Adrenal gland (tissue), 12 donors: Measurements from ENCODE around the gene SPRED2. TPM values are rescaled to one million over a fixed set of nuclear protein-coding genes. Genes with fewer than 3 reads are reported as not detected.

Experiments used
- DNase-seq, 7 donors: peaks; one replicate each; pipeline ENCODE4 v3.0.0-alpha.2; 2019 to 2020
- H3K27ac ChIP-seq, 5 donors: fragments of 200-600 bp; sonication (generic) in 4 of 5; 1 replicate in 3 of 5; 2 replicates in 2 of 5; pipeline versions ENCODE4 v1.5.1 to v1.8.0; 2016 to 2020; ENCODE audit warnings: mild to moderate bottlenecking in 1 of 5
- H3K27me3 ChIP-seq: fragments of 200-600 bp; 2 replicates; pipeline ENCODE4 v1.8.0; 2021
- H3K36me3 ChIP-seq, 2 donors: fragments of 200-600 bp; replicated peaks in 1 of 2; 1 replicate in 1 of 2; 2 replicates in 1 of 2; pipeline versions ENCODE4 v1.5.1 to v1.8.0; 2018 to 2022
- H3K4me1 ChIP-seq, 2 donors: fragments of 200-600 bp; replicated peaks in 1 of 2; 1 replicate in 1 of 2; 2 replicates in 1 of 2; pipeline versions ENCODE4 v1.5.1 to v1.8.0; 2018 to 2021
- H3K4me3 ChIP-seq, 4 donors: fragments of 200-600 bp; sonication (generic) in 3 of 4; one replicate each; pipeline ENCODE4 v1.5.1; 2016 to 2018
- H3K9me3 ChIP-seq, 3 donors: fragments of 200-600 bp; sonication (generic) in 1 of 3; replicated peaks in 1 of 3; 1 replicate in 2 of 3; 2 replicates in 1 of 3; pipeline versions ENCODE4 v1.5.1 to v1.8.0; 2016 to 2021
- CTCF ChIP-seq, 6 experiments: fragments of 450-650 bp in 4 of 6; fragments of 200-600 bp in 2 of 6; sonication (generic) in 1 of 6; IDR thresholded peaks; 1 replicate in 5 of 6; 2 replicates in 1 of 6; pipeline versions ENCODE4 v1.5.1 to v1.8.0; 2016 to 2021; ENCODE audit warnings: antibody characterized with exemption in 6 of 6, mild to moderate bottlenecking in 2 of 6, moderate library complexity in 1 of 6
- POLR2A ChIP-seq, 2 donors: fragments of 450-650 bp; IDR thresholded peaks; one replicate each; pipeline ENCODE4 v1.6.1; 2017; ENCODE audit warnings: antibody characterized with exemption in 2 of 2, mild to moderate bottlenecking in 2 of 2, moderate library complexity in 1 of 2
- WGBS, 4 donors: extraction: QIAGEN DNeasy Blood & Tissue Kit in 2 of 4; methylation state at CpG; one replicate each; pipeline versions ENCODE4 v1.1.5 to v1.1.7; 2013 to 2017; 5-methylcytosine and 5-hydroxymethylcytosine counted together
- intact Hi-C, 2 donors: fragments of 100-400 bp; cut with DNase I; formaldehyde crosslinking; loops; one replicate each; pipeline versions ENCODE4 v1.14.1 to v1.15.0; 2022 to 2023
- polyA plus RNA-seq, 3 donors: library from polyadenylated mRNA; stranded (reverse); fragments of 200-250 nt in 2 of 3; fragments of 350-450 nt in 1 of 3; fragmentation: Illumina TruSeq in 1 of 3; extraction: RNeasy Lipid Tissue Mini Kit (QIAGEN cat#74804) in 1 of 3; gene quantifications; one replicate each; pipeline ENCODE4 v1.2.3, GENCODE V29; 2013 to 2014
- total RNA-seq, 9 donors: library from RNA; depleted of rRNA in 4 of 9; stranded (reverse); fragments of >200 nt in 4 of 9; fragments of 120-200 nt in 1 of 9; fragmentation: NEBNext Ultra II Directional in 1 of 9; extraction: Animal tissue kit (Norgen Biotek cat#: 25700) in 1 of 9; gene quantifications; one replicate each; pipeline versions ENCODE4 v1.1.0 to v1.2.4, GENCODE V29; 2013 to 2023
- donor health status: healthy with polysubstance abuse.
- donor health status: Bipolar disorder and iron deficiency.
- donor health status: DM: yes; HTN: yes; CAD: no.
- donor health status: DM: no; HTN: no; CAD: no.
- donor health status: DM: no; HTN: no; CAD: no.
- donor health status: DM: yes; HTN: yes; CAD: no.

Gene SPRED2
- total and polyA plus RNA-seq, 12 donors: 5.2 to 28.4 (median 16.0) TPM

- H3K9me3 ChIP-seq: no peaks in the 10 kb centered on the region
- H3K36me3 ChIP-seq: no peaks in the 10 kb centered on the region
- DNase-seq: no peak
- intact Hi-C loops: no loop called here
- no peak overlapping the region for H3K27ac ChIP-seq
- 93 to 95% (median 94%) methylated on average over 9 of the region's 9 CpGs for WGBS, 4 donors
- H3K4me1 ChIP-seq: peaks cover 9 to 23% of the 10 kb centered on the region in 2 donors
- no peak overlapping the region for H3K4me3 ChIP-seq
- no peaks in the 10 kb centered on the region for H3K27me3 ChIP-seq
- TF ChIP-seq CTCF (IDR thresholded peaks at IDR 0.05) (no peak), POLR2A (IDR thresholded peaks at IDR 0.05) (no peak)
Measured at GRCh38 chr2:65297544-65297943, 134.9 kb downstream of the SPRED2 start.

GRCh38 chr2:65296971-65297370 is 135.4 kb downstream of the SPRED2 start:
- intact Hi-C loops: no loop called here
- Histone ChIP-seq H3K36me3 (no peaks in the 10 kb centered on the region), H3K9me3 (no peaks in the 10 kb centered on the region), H3K4me1 (peaks cover 9 to 23% of the 10 kb centered on the region in 2 donors), H3K27ac (no peak overlapping the region), H3K4me3 (no peak overlapping the region), H3K27me3 (no peaks in the 10 kb centered on the region)
- TF ChIP-seq CTCF (IDR thresholded peaks at IDR 0.05) (no peak), POLR2A (IDR thresholded peaks at IDR 0.05) (no peak)
- no peak for DNase-seq
- WGBS, 4 donors: 90 to 94% (median 93%) methylated on average over 7 of the region's 7 CpGs

- H3K36me3 ChIP-seq: no peaks in the 10 kb centered on the region
- TF ChIP-seq CTCF (IDR thresholded peaks at IDR 0.05) (no peak), POLR2A (IDR thresholded peaks at IDR 0.05) (no peak)
- no peak overlapping the region for H3K27ac ChIP-seq
- intact Hi-C loops: no loop called here
- no peaks in the 10 kb centered on the region for H3K9me3 ChIP-seq
- 72 to 78% (median 75%) methylated on average over 6 of the region's 6 CpGs for WGBS, 4 donors
- peaks cover 0 to 3% of the 10 kb centered on the region in 2 donors for H3K4me1 ChIP-seq
- no peak overlapping the region for H3K4me3 ChIP-seq
- H3K27me3 ChIP-seq: no peaks in the 10 kb centered on the region
- DNase-seq: no peak
Measured at GRCh38 chr2:65294701-65295100, 137.7 kb downstream of the SPRED2 start.

GRCh38 chr2:65294136-65294535 is 138.3 kb downstream of the SPRED2 start:
- intact Hi-C loops: no loop called here
- Histone ChIP-seq H3K27ac (no peak overlapping the region), H3K27me3 (no peaks in the 10 kb centered on the region), H3K9me3 (no peaks in the 10 kb centered on the region), H3K4me3 (no peak overlapping the region), H3K36me3 (no peaks in the 10 kb centered on the region), H3K4me1 (no peaks in the 10 kb centered on the region)
- 77 to 94% (median 82%) methylated on average over 2 to 6 of the region's 6 CpGs for WGBS, 4 donors
- no peak for DNase-seq
- no peak for TF ChIP-seq POLR2A (IDR thresholded peaks at IDR 0.05)
- no peak for TF ChIP-seq CTCF (IDR thresholded peaks at IDR 0.05)
